HepG2 (cell line): ENCODE measurements around the gene MARS1. TPM values are rescaled to one million over a fixed set of nuclear protein-coding genes. Genes with fewer than 3 reads are reported as not detected.

Experiments used
- ADNP ChIP-seq: sonication (generic); formaldehyde crosslinking; IDR thresholded peaks from 2 replicates; pipeline ENCODE4 v1.4.0; 2020; ENCODE audit warnings: missing genetic modification reagents
- ARNTL ChIP-seq: sonication (generic); formaldehyde crosslinking; IDR thresholded peaks from 2 replicates; pipeline ENCODE4 v1.4.0; 2020; ENCODE audit warnings: mild to moderate bottlenecking, missing genetic modification reagents
- CEBPG ChIP-seq: IDR thresholded peaks from 2 replicates; pipeline ENCODE4 v1.6.1; 2016
- DNMT1 ChIP-seq: sonication (generic); formaldehyde crosslinking; IDR thresholded peaks from 2 replicates; pipeline ENCODE4 v1.5.1; 2020; ENCODE audit warnings: mild to moderate bottlenecking, missing genetic modification reagents
- ETV5 ChIP-seq: IDR thresholded peaks from 2 replicates; pipeline ENCODE4 v1.6.1; 2018; ENCODE audit warnings: missing biosample characterization, missing genetic modification reagents, inconsistent platforms, borderline replicate concordance
- GABPA ChIP-seq, 2 experiments: IDR thresholded peaks; 2 replicates each; pipeline ENCODE4 v1.6.1; 2011 to 2016; ENCODE audit warnings: low read depth in 2 of 2, low read length in 1 of 2, missing biosample characterization in 1 of 2, missing genetic modification characterization in 1 of 2
- HMGA1 ChIP-seq: sonication (generic); formaldehyde crosslinking; conservative IDR thresholded peaks from 2 replicates; pipeline ENCODE4 v1.4.0; 2020; ENCODE audit warnings: missing genetic modification reagents
- HNRNPK ChIP-seq: fragments of 200-400 bp; formaldehyde crosslinking; IDR thresholded peaks from 2 replicates; pipeline ENCODE4 v1.6.1; 2018; ENCODE audit warnings: low read length, low read depth, moderate library complexity, mild to moderate bottlenecking; ENCODE audit not compliant: poor library complexity, severe bottlenecking
- HOXA3 ChIP-seq: sonication (generic); formaldehyde crosslinking; IDR thresholded peaks from 2 replicates; pipeline ENCODE4 v1.5.0; 2020; ENCODE audit warnings: missing genetic modification reagents
- KDM2A ChIP-seq: sonication (generic); formaldehyde crosslinking; IDR thresholded peaks from 2 replicates; pipeline ENCODE4 v1.4.0; 2020; ENCODE audit warnings: low read depth, missing genetic modification reagents, borderline replicate concordance
- KDM5A ChIP-seq: fragments of 200-600 bp; sonication (generic); IDR thresholded peaks from 2 replicates; pipeline ENCODE4 v1.7.0; 2018; ENCODE audit warnings: antibody characterized with exemption, mild to moderate bottlenecking, low read length, borderline replicate concordance
- MBNL3 ChIP-seq: fragments of 250-450 bp; sonication (Bioruptor Pico); conservative IDR thresholded peaks from 2 replicates; pipeline ENCODE4 v1.8.0; 2022; ENCODE audit warnings: mild to moderate bottlenecking, inconsistent platforms
- MEIS2 ChIP-seq: sonication (generic); formaldehyde crosslinking; IDR thresholded peaks from 2 replicates; pipeline ENCODE4 v1.9.0; 2021; ENCODE audit warnings: mild to moderate bottlenecking, missing genetic modification reagents
- SIN3A ChIP-seq: IDR thresholded peaks from 2 replicates; pipeline ENCODE4 v1.6.1; 2011; ENCODE audit warnings: low read depth, mild to moderate bottlenecking, control low read depth, low read length, borderline replicate concordance
- SOX13 ChIP-seq, 3 experiments: fragments of 450-650 bp in 1 of 3; sonication (generic) in 1 of 3; formaldehyde crosslinking in 1 of 3; IDR thresholded peaks in 2 of 3; conservative IDR thresholded peaks in 1 of 3; 2 replicates each; pipeline versions ENCODE4 v1.5.0 to v1.6.1; 2016 to 2020; ENCODE audit warnings: antibody characterized with exemption in 1 of 3, mild to moderate bottlenecking in 1 of 3, missing compliant biosample characterization in 1 of 3, missing genetic modification reagents in 1 of 3, moderate library complexity in 1 of 3
- TBX2 ChIP-seq: sonication (generic); formaldehyde crosslinking; IDR thresholded peaks from 2 replicates; pipeline ENCODE4 v1.5.0; 2020; ENCODE audit warnings: missing genetic modification reagents, mild to moderate bottlenecking, borderline replicate concordance
- TEAD3 ChIP-seq: optimal IDR thresholded peaks from 2 replicates; pipeline ENCODE3; 2016; ENCODE audit warnings: borderline replicate concordance
- TP53 ChIP-seq: sonication (generic); formaldehyde crosslinking; conservative IDR thresholded peaks from 2 replicates; pipeline ENCODE4 v1.4.0; 2020; ENCODE audit warnings: missing genetic modification reagents
- ZBTB1 ChIP-seq: sonication (generic); formaldehyde crosslinking; IDR thresholded peaks from 2 replicates; pipeline ENCODE4 v1.4.0; 2020; ENCODE audit warnings: missing genetic modification reagents, borderline replicate concordance
- ZIK1 ChIP-seq: sonication (generic); formaldehyde crosslinking; IDR thresholded peaks from 2 replicates; pipeline ENCODE4 v1.5.0; 2020; ENCODE audit warnings: mild to moderate bottlenecking, low read depth, missing genetic modification reagents, borderline replicate concordance
- ZNF256 ChIP-seq: sonication (generic); formaldehyde crosslinking; conservative IDR thresholded peaks from 2 replicates; pipeline ENCODE4 v1.4.0; 2020; ENCODE audit warnings: missing genetic modification reagents
- ZNF646 ChIP-seq: sonication (generic); formaldehyde crosslinking; IDR thresholded peaks from 2 replicates; pipeline ENCODE4 v1.9.0; 2021; ENCODE audit warnings: mild to moderate bottlenecking, missing genetic modification reagents
- ZZZ3 ChIP-seq: sonication (generic); formaldehyde crosslinking; IDR thresholded peaks from 2 replicates; pipeline ENCODE4 v1.4.0; 2020; ENCODE audit warnings: missing genetic modification reagents, mild to moderate bottlenecking, borderline replicate concordance
- polyA plus RNA-seq, 8 experiments: library from polyadenylated mRNA; depleted of rRNA in 3 of 8; stranded (reverse) in 7 of 8; unstranded in 1 of 8; fragments of >200 nt; fragmentation: Illumina TruSeq in 4 of 8; extraction: Trizol in 4 of 8; gene quantifications; 2 replicates each; pipeline versions ENCODE4 v1.2.1 to v1.2.3, GENCODE V29; 2011 to 2016; ENCODE audit warnings: low read depth in 4 of 8, missing spikeins in 1 of 8, mixed read lengths in 1 of 8; ENCODE audit not compliant: insufficient read depth in 1 of 8
- total RNA-seq, 5 experiments: library from RNA; depleted of rRNA; stranded (reverse); fragments of >200 nt; fragmentation: Illumina TruSeq; extraction: Trizol; gene quantifications; 2 replicates each; pipeline ENCODE4 v1.2.3, GENCODE V29; 2016; ENCODE audit warnings: low read depth in 1 of 5

MARS1 gene
- total and polyA plus RNA-seq, 2 of the 13 experiments (the other 11 are each of a cell fraction or from before 2014, with no cell fraction given): 115 to 181 TPM

DNA sequence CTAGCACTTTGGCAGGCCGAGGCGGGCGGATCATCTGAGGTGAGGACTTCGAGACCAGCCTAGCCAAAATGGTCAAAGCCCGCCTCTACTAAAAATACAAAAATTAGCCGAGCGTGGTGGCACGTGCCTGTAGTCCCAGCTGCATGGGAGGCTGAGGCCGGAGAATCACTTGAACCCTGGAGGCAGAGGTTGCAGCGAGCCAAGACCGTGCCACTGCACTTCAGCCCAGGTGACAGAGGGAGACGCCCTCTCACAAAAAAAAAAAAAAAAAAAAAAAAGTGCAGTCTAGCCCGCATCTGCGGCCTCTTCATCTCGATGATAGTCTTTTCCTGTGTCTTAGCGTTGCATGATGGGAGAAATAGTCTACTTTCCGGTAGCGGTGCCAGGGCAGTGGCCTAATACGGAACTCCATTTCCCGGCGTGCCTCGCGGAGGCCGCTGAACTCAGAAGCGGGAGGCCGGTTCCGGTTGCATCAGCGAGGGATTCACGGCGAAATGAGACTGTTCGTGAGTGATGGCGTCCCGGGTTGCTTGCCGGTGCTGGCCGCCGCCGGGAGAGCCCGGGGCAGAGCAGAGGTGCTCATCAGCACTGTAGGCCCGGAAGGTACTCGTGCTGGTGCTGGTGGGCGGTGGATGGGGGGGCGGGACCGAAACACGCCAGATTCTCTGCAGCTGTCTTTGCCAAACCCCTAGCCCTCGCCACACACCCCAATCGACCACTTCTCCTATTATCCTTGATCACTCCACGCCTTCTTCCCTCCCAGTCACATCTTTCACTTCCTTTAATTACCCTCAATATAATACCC, at the start of gene MARS1 (continued):
- TF ChIP-seq GABPA (IDR thresholded peaks at IDR 0.05; ENCODE audit: low read depth, low read length) (peak; percentile 81), GABPA (CRISPR knock-in tag; IDR thresholded peaks at IDR 0.05; ENCODE audit: low read depth) (peak; percentile 97), ZBTB1 (CRISPR knock-in tag) (no peak), SOX13 (IDR thresholded peaks at IDR 0.05) (no peak), SOX13 (CRISPR knock-in tag; conservative IDR thresholded peaks at IDR 0.05 in 1 of 2, IDR thresholded peaks at IDR 0.05 in 1 of 2) (no peak), KDM2A (CRISPR knock-in tag) (peak; percentile 68; the same call in 1 of the 2 replicates), ZZZ3 (CRISPR knock-in tag) (peak; percentile 36; the same call in 1 of the 2 replicates), TP53 (CRISPR knock-in tag) (no peak), MEIS2 (CRISPR knock-in tag) (no peak; the same call in 1 of the 2 replicates), SIN3A (peak; percentile 91; the same call in 1 of the 2 replicates), HNRNPK (no peak), TBX2 (CRISPR knock-in tag) (peak; percentile 67), ADNP (CRISPR knock-in tag) (peak; percentile 85), TEAD3 (peak; percentile 49), ARNTL (CRISPR knock-in tag) (no peak), MBNL3 (no peak), CEBPG (peak; percentile 99), ZNF256 (CRISPR knock-in tag) (peak; percentile 20; the same call in 1 of the 2 replicates), DNMT1 (CRISPR knock-in tag) (no peak), KDM5A (no peak; the same call in 1 of the 2 replicates), ZNF646 (CRISPR knock-in tag) (no peak), ZIK1 (no peak), ETV5 (CRISPR knock-in tag) (peak; percentile 75), HMGA1 (CRISPR knock-in tag) (no peak), HOXA3 (CRISPR knock-in tag) (peak; percentile 83)
